ENCODE results near the gene C1QL2. TPM values are rescaled to one million over a fixed set of nuclear protein-coding genes. Genes with fewer than 3 reads are reported as not detected.

C1QL2 gene
- total and polyA plus RNA-seq, 12 donors, result 0.03 TPM; not detected in 11

GRCh38 chr2:119149611-119150010 is 8.9 kb downstream of the C1QL2 start:
- no peaks in the 10 kb centered on the region for H3K9me3 ChIP-seq
- TF ChIP-seq CTCF (IDR thresholded peaks at IDR 0.05), result no peak
- H3K27ac ChIP-seq, result no peak overlapping the region
- ATAC-seq, result peak in 6 of 8 donors; percentile 63 to 91 (median 78)
- DNase-seq, result peak in 1 of 2 donors; percentile 13
- H3K4me1 ChIP-seq, result peaks cover 0 to 5% (median 0%) of the 10 kb centered on the region in 9 donors
- H3K36me3 ChIP-seq, result no peaks in the 10 kb centered on the region
- H3K27me3 ChIP-seq, result peaks cover 5 to 85% (median 42%) of the 10 kb centered on the region in 7 donors
- H3K4me3 ChIP-seq, result no peak overlapping the region
- intact Hi-C loops (cut with DNase I), result no loop called here
- 58 to 63% methylated on average over 6 of the region's 6 CpGs for WGBS, 2 donors

GRCh38 chr2:119147776-119148715 is 10.5 kb downstream of the C1QL2 start:
- no peaks in the 10 kb centered on the region for H3K36me3 ChIP-seq
- peaks cover 3 to 76% (median 27%) of the 10 kb centered on the region in 7 donors for H3K27me3 ChIP-seq
- ATAC-seq (no peak), DNase-seq (no peak)
- no peaks in the 10 kb centered on the region for H3K9me3 ChIP-seq
- intact Hi-C loops (cut with DNase I), result no loop called here
- no peak for TF ChIP-seq CTCF (IDR thresholded peaks at IDR 0.05)
- peaks cover 0 to 5% (median 0%) of the 10 kb centered on the region in 9 donors for H3K4me1 ChIP-seq
- H3K4me3 ChIP-seq, result no peak overlapping the region
- no peak overlapping the region for H3K27ac ChIP-seq
- WGBS, 2 donors, result 59 to 61% methylated on average over 11 of the region's 11 CpGs

- H3K4me3 ChIP-seq, result no peak overlapping the region
- H3K9me3 ChIP-seq, result no peaks in the 10 kb centered on the region
- DNase-seq, result no peak
- peaks cover 0 to 8% (median 0%) of the 10 kb centered on the region in 9 donors for H3K4me1 ChIP-seq
- no peak overlapping the region for H3K27ac ChIP-seq
- H3K36me3 ChIP-seq, result no peaks in the 10 kb centered on the region
- ATAC-seq, result no peak
- H3K27me3 ChIP-seq, result peaks cover 0 to 44% (median 8%) of the 10 kb centered on the region in 7 donors
- 79 to 80% methylated on average over 5 of the region's 5 CpGs for WGBS, 2 donors
- no peak for TF ChIP-seq CTCF (IDR thresholded peaks at IDR 0.05)
- intact Hi-C loops (cut with DNase I), result no loop called here
Observed at GRCh38 chr2:119144806-119145205, 13.7 kb downstream of the C1QL2 start.

- Histone ChIP-seq H3K4me1 (peaks cover 0 to 4% (median 0%) of the 10 kb centered on the region in 9 donors), H3K27me3 (peaks cover 0 to 40% (median 9%) of the 10 kb centered on the region in 7 donors), H3K4me3 (no peak overlapping the region), H3K9me3 (no peaks in the 10 kb centered on the region), H3K27ac (no peak overlapping the region), H3K36me3 (no peaks in the 10 kb centered on the region)
- 38 to 49% methylated on average over 11 of the region's 11 CpGs for WGBS, 2 donors
- intact Hi-C loops (cut with DNase I), result no loop called here
- no peak for TF ChIP-seq CTCF (IDR thresholded peaks at IDR 0.05)
- no peak for DNase-seq
- ATAC-seq, result no peak
Observed at GRCh38 chr2:119142824-119143223, 15.7 kb downstream of the C1QL2 start.
